Left lung (tissue), 10 donors: Measurements from ENCODE around the gene MOCS2. TPM values are rescaled to one million over a fixed set of nuclear protein-coding genes. Genes with fewer than 3 reads are reported as not detected.

ENCODE experiments used
- ATAC-seq: fragments of 200-7000 bp; cut with Tn5 transposase; one replicate; pipeline ENCODE4 v1.9.1; 2020; ENCODE audit warnings: moderate library complexity
- DNase-seq, 4 donors: peaks; one replicate each; pipeline ENCODE4 v3.0.0-alpha.2; 2013 to 2020
- H3K27ac ChIP-seq, 2 donors: fragments of 200-600 bp; sonication (generic) in 1 of 2; one replicate each; pipeline versions ENCODE4 v1.5.0 to v1.8.0; 2020 to 2021
- H3K27me3 ChIP-seq, 2 donors: fragments of 200-600 bp; sonication (generic) in 1 of 2; one replicate each; pipeline versions ENCODE4 v1.5.0 to v1.8.0; 2020 to 2021
- H3K36me3 ChIP-seq, 2 donors: fragments of 200-600 bp; sonication (generic) in 1 of 2; one replicate each; pipeline versions ENCODE4 v1.5.0 to v1.8.0; 2020 to 2021
- H3K4me1 ChIP-seq, 2 donors: fragments of 200-600 bp; one replicate each; pipeline ENCODE4 v1.8.0; 2021
- H3K4me3 ChIP-seq, 2 donors: fragments of 200-600 bp; sonication (generic) in 1 of 2; one replicate each; pipeline versions ENCODE4 v1.5.0 to v1.8.0; 2020 to 2021; ENCODE audit warnings: mild to moderate bottlenecking in 1 of 2
- H3K9me3 ChIP-seq, 2 donors: fragments of 200-600 bp; sonication (generic) in 1 of 2; one replicate each; pipeline versions ENCODE4 v1.5.0 to v1.8.0; 2020 to 2021
- CTCF ChIP-seq, 2 donors: fragments of 200-600 bp; sonication (generic) in 1 of 2; IDR thresholded peaks; one replicate each; pipeline versions ENCODE4 v1.5.0 to v1.8.0; 2021; ENCODE audit warnings: antibody characterized with exemption in 2 of 2
- intact Hi-C, 2 donors: fragments of 100-400 bp; cut with DNase I; formaldehyde crosslinking; loops; one replicate each; pipeline versions ENCODE4 v1.11.2 to v1.14.2; 2022
- polyA plus RNA-seq, 6 donors: library from polyadenylated mRNA; unstranded; fragments of 120-200 nt; gene quantifications; one replicate each; pipeline ENCODE4 v1.2.1, GENCODE V29; 2013; ENCODE audit not compliant: insufficient read length in 6 of 6
- total RNA-seq, 2 donors: library from RNA; stranded (reverse); fragmentation: NEBNext Ultra II Directional; extraction: Animal tissue kit (Norgen Biotek cat#: 25700); gene quantifications; one replicate each; pipeline ENCODE4 v1.2.1, GENCODE V29; 2021
- donor health status: DM: no; HTN: yes; CAD: no.
- donor health status: DM: no; HTN: no; CAD: no.

Gene MOCS2
- total and polyA plus RNA-seq, 8 donors, result 38.8 to 53.8 (median 45.5) TPM

GRCh38 chr5:53128481-53128880, 18.9 kb upstream of the MOCS2 start:
- no peak for TF ChIP-seq CTCF (IDR thresholded peaks at IDR 0.05)
- ATAC-seq, result no peak
- H3K36me3 ChIP-seq, result no peaks in the 10 kb centered on the region
- no peaks in the 10 kb centered on the region for H3K9me3 ChIP-seq
- H3K4me1 ChIP-seq, result no peaks in the 10 kb centered on the region
- DNase-seq, result no peak
- no peak overlapping the region for H3K4me3 ChIP-seq
- no peak overlapping the region for H3K27ac ChIP-seq
- H3K27me3 ChIP-seq, result no peaks in the 10 kb centered on the region
- intact Hi-C loops, result no loop called here

GRCh38 chr5:53127107-53127506, 17.6 kb upstream of the MOCS2 start:
- Histone ChIP-seq H3K4me1 (no peaks in the 10 kb centered on the region), H3K27ac (no peak overlapping the region), H3K4me3 (no peak overlapping the region), H3K27me3 (no peaks in the 10 kb centered on the region), H3K36me3 (no peaks in the 10 kb centered on the region), H3K9me3 (no peaks in the 10 kb centered on the region)
- ATAC-seq, result no peak
- no peak for TF ChIP-seq CTCF (IDR thresholded peaks at IDR 0.05)
- intact Hi-C loops, result no loop called here
- no peak for DNase-seq

GRCh38 chr5:53126521-53126920, 17.0 kb upstream of the MOCS2 start:
- H3K27me3 ChIP-seq, result no peaks in the 10 kb centered on the region
- ATAC-seq (no peak), DNase-seq (no peak)
- intact Hi-C loops, result no loop called here
- no peaks in the 10 kb centered on the region for H3K36me3 ChIP-seq
- no peak for TF ChIP-seq CTCF (IDR thresholded peaks at IDR 0.05)
- H3K4me1 ChIP-seq, result no peaks in the 10 kb centered on the region
- H3K4me3 ChIP-seq, result no peak overlapping the region
- H3K9me3 ChIP-seq, result no peaks in the 10 kb centered on the region
- H3K27ac ChIP-seq, result no peak overlapping the region

- H3K27me3 ChIP-seq, result no peaks in the 10 kb centered on the region
- intact Hi-C loops, result no loop called here
- no peak for DNase-seq
- H3K4me1 ChIP-seq, result no peaks in the 10 kb centered on the region
- TF ChIP-seq CTCF (IDR thresholded peaks at IDR 0.05), result no peak
- H3K9me3 ChIP-seq, result no peaks in the 10 kb centered on the region
- no peak overlapping the region for H3K4me3 ChIP-seq
- no peak overlapping the region for H3K27ac ChIP-seq
- ATAC-seq, result no peak
- H3K36me3 ChIP-seq, result no peaks in the 10 kb centered on the region
These were observed 14.1 kb upstream of the MOCS2 start for GRCh38 chr5:53123702-53124101.

- no peak overlapping the region for H3K4me3 ChIP-seq
- no peaks in the 10 kb centered on the region for H3K4me1 ChIP-seq
- DNase-seq (no peak), ATAC-seq (no peak)
- H3K27me3 ChIP-seq, result no peaks in the 10 kb centered on the region
- no peaks in the 10 kb centered on the region for H3K36me3 ChIP-seq
- intact Hi-C loops, result no loop called here
- no peak for TF ChIP-seq CTCF (IDR thresholded peaks at IDR 0.05)
- H3K9me3 ChIP-seq, result no peaks in the 10 kb centered on the region
- H3K27ac ChIP-seq, result no peak overlapping the region
These were observed 10.6 kb upstream of the MOCS2 start for GRCh38 chr5:53120165-53120564.
